ENCODE results near the gene AFAP1L2.
"Not testable (repeated sequence)": the region's sequence is repeated elsewhere in the genome, so short reads cannot be mapped to it uniquely, and the experiment has no call there.

Gene AFAP1L2

GRCh38 chr10:114362826-114363355, 41.4 kb downstream of the AFAP1L2 start:
- DNase-seq = no peak

- no peak for DNase-seq
These were observed 44.4 kb downstream of the AFAP1L2 start for GRCh38 chr10:114359953-114360345.

GRCh38 chr10:114359041-114359952, 45.0 kb downstream of the AFAP1L2 start:
- no peak for DNase-seq

GRCh38 chr10:114357515-114357996, 46.7 kb downstream of the AFAP1L2 start:
- DNase-seq = no peak

GRCh38 chr10:114356751-114357514, 47.4 kb downstream of the AFAP1L2 start:
- DNase-seq = no peak

- no peak for DNase-seq
These were observed 48.2 kb downstream of the AFAP1L2 start for GRCh38 chr10:114356126-114356525.

- DNase-seq = no peak
These were observed 50.9 kb downstream of the AFAP1L2 start for GRCh38 chr10:114353383-114353782.

- DNase-seq = no peak
These were observed 51.5 kb downstream of the AFAP1L2 start for GRCh38 chr10:114352653-114353298.

- no peak for DNase-seq
These were observed 53.6 kb downstream of the AFAP1L2 start for GRCh38 chr10:114350751-114351150.

GRCh38 chr10:114349522-114350215, 54.6 kb downstream of the AFAP1L2 start:
- DNase-seq = no peak

- not testable (repeated sequence) for DNase-seq
These were observed 55.2 kb downstream of the AFAP1L2 start for GRCh38 chr10:114349071-114349470.

- DNase-seq = no peak
These were observed 56.5 kb downstream of the AFAP1L2 start for GRCh38 chr10:114347791-114348190.

- no peak for DNase-seq
These were observed 57.1 kb downstream of the AFAP1L2 start for GRCh38 chr10:114347241-114347640.

- peak in 1 of 56 donors; percentile 24 for DNase-seq
These were observed 57.9 kb downstream of the AFAP1L2 start for GRCh38 chr10:114346176-114347031.

- no peak for DNase-seq
These were observed 58.6 kb downstream of the AFAP1L2 start for GRCh38 chr10:114345701-114346100.

- DNase-seq = no peak
These were observed 60.4 kb downstream of the AFAP1L2 start for GRCh38 chr10:114343623-114344505.

- no peak for DNase-seq
These were observed 61.3 kb downstream of the AFAP1L2 start for GRCh38 chr10:114342976-114343375.

GRCh38 chr10:114340816-114341215, 63.5 kb downstream of the AFAP1L2 start:
- DNase-seq = no peak

Data from amygdala (tissue), 56 donors.